Liver (tissue), 3 donors: Measurements from ENCODE around the gene ATXN7L1.

Experiments used
- CTCF ChIP-seq: fragments of 150-350 bp; IDR thresholded peaks from 2 replicates; pipeline ENCODE4 v1.5.1; 2017; ENCODE audit warnings: improper control_type of control experiment, low read depth, low read length; ENCODE audit not compliant: missing input control
- EGR1 ChIP-seq, 2 donors: IDR thresholded peaks; 2 replicates each; pipeline ENCODE4 v1.6.1; 2016 to 2018; ENCODE audit warnings: antibody characterized with exemption in 2 of 2, low read depth in 2 of 2
- FOXA1 ChIP-seq: IDR thresholded peaks from 2 replicates; pipeline ENCODE4 v1.6.1; 2016; ENCODE audit warnings: antibody characterized with exemption
- FOXA2 ChIP-seq: IDR thresholded peaks from 2 replicates; pipeline ENCODE4 v1.6.1; 2016; ENCODE audit warnings: antibody characterized with exemption
- GABPA ChIP-seq, 2 donors: IDR thresholded peaks in 1 of 2; conservative IDR thresholded peaks in 1 of 2; 2 replicates each; pipeline ENCODE4 v1.6.1; 2016; ENCODE audit warnings: antibody characterized with exemption in 2 of 2, mild to moderate bottlenecking in 1 of 2, moderate library complexity in 1 of 2
- JUND ChIP-seq, 2 donors: IDR thresholded peaks; 2 replicates each; pipeline ENCODE4 v1.6.1; 2016; ENCODE audit warnings: antibody characterized with exemption in 2 of 2
- RAD21 ChIP-seq, 2 donors: IDR thresholded peaks; 2 replicates each; pipeline ENCODE4 v1.6.1; 2016; ENCODE audit warnings: antibody characterized with exemption in 2 of 2, mild to moderate bottlenecking in 2 of 2
- TAF1 ChIP-seq: conservative IDR thresholded peaks from 2 replicates; pipeline ENCODE4 v1.6.1; 2016; ENCODE audit warnings: antibody characterized with exemption, mild to moderate bottlenecking
- YY1 ChIP-seq: IDR thresholded peaks from 2 replicates; pipeline ENCODE4 v1.6.1; 2016; ENCODE audit warnings: antibody characterized with exemption, mild to moderate bottlenecking
- ZBTB33 ChIP-seq: IDR thresholded peaks from 2 replicates; pipeline ENCODE4 v1.6.1; 2016; ENCODE audit warnings: antibody characterized with exemption
- TF ChIP-seq, protein P1 (sequence below): IDR thresholded peaks from 2 replicates; pipeline ENCODE4 v1.6.1; 2016; ENCODE audit warnings: antibody characterized with exemption, mild to moderate bottlenecking
- donor health status: healthy.
- donor health status: healthy.

DNA sequence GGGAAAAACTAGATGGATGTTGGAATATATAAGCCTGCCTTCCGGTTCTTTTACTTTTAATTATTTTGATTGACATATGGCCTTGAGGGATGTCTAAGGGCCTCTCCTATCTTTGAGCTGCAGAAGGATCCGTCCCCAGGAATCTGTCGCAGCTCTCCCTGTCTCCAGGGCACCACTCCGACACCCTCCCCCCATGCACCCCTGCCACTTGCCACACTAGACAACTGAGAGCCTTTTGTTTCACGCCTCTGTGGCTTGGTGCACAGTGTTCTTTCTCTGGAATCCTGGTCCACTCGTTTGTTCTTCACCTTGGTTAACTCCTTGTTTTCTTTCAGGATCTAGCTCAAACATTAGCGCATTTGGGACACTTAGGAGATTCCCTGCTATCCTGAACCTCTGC is 171.0 kb downstream of the ATXN7L1 start:
- no peak for TF ChIP-seq GABPA (IDR thresholded peaks at IDR 0.05 in 1 of 2, conservative IDR thresholded peaks at IDR 0.05 in 1 of 2)
- TF ChIP-seq CTCF = no peak
- no peak for TF ChIP-seq TAF1
- TF ChIP-seq YY1 = no peak
- TF ChIP-seq FOXA2 = no peak
- no peak for TF ChIP-seq FOXA1
- TF ChIP-seq, protein P1, sequence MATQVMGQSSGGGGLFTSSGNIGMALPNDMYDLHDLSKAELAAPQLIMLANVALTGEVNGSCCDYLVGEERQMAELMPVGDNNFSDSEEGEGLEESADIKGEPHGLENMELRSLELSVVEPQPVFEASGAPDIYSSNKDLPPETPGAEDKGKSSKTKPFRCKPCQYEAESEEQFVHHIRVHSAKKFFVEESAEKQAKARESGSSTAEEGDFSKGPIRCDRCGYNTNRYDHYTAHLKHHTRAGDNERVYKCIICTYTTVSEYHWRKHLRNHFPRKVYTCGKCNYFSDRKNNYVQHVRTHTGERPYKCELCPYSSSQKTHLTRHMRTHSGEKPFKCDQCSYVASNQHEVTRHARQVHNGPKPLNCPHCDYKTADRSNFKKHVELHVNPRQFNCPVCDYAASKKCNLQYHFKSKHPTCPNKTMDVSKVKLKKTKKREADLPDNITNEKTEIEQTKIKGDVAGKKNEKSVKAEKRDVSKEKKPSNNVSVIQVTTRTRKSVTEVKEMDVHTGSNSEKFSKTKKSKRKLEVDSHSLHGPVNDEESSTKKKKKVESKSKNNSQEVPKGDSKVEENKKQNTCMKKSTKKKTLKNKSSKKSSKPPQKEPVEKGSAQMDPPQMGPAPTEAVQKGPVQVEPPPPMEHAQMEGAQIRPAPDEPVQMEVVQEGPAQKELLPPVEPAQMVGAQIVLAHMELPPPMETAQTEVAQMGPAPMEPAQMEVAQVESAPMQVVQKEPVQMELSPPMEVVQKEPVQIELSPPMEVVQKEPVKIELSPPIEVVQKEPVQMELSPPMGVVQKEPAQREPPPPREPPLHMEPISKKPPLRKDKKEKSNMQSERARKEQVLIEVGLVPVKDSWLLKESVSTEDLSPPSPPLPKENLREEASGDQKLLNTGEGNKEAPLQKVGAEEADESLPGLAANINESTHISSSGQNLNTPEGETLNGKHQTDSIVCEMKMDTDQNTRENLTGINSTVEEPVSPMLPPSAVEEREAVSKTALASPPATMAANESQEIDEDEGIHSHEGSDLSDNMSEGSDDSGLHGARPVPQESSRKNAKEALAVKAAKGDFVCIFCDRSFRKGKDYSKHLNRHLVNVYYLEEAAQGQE = no peak
- no peak for TF ChIP-seq ZBTB33
- TF ChIP-seq EGR1 (IDR thresholded peaks at IDR 0.05; ENCODE audit: low read depth in 2 of 2) = no peak
- no peak for TF ChIP-seq RAD21 (IDR thresholded peaks at IDR 0.05)
- no peak for TF ChIP-seq JUND (IDR thresholded peaks at IDR 0.05)
